Activated CD4-positive, alpha-beta memory T cell treated with anti-CD3 and anti-CD28 coated beads, Interleukin-2, amount 10 ng/mL, durations not matched to agents 7 days and 5 days (primary cell): ENCODE results near the gene MNAT1. TPM values are rescaled to one million over a fixed set of nuclear protein-coding genes. Genes with fewer than 3 reads are reported as not detected.

Source experiments
- CTCF ChIA-PET: fragments of 350-600 bp; sonication (Branson Sonifier 250); formaldehyde crosslinking; loops from one replicate; lab custom pipeline; 2021; ENCODE audit warnings: antibody characterized with exemption, inconsistent platforms; lab: Charles Lee
- POLR2A ChIA-PET: fragments of 350-600 bp; sonication (Branson Sonifier 250); formaldehyde crosslinking; loops from one replicate; lab custom pipeline; 2021; ENCODE audit warnings: antibody characterized with exemption; lab: Charles Lee
- DNase-seq: peaks from one replicate; pipeline ENCODE4 v3.0.0-alpha.2; 2020
- H3K27ac Mint-ChIP-seq: one replicate; pipeline ENCODE4 v1.8.0; 2021; ENCODE audit warnings: mild to moderate bottlenecking, mixed read lengths
- H3K27me3 Mint-ChIP-seq: one replicate; pipeline ENCODE4 v1.8.0; 2021; ENCODE audit warnings: mixed read lengths
- H3K36me3 Mint-ChIP-seq: one replicate; pipeline ENCODE4 v1.8.0; 2021; ENCODE audit warnings: low read depth, mixed read lengths
- H3K4me1 Mint-ChIP-seq: one replicate; pipeline ENCODE4 v1.8.0; 2021; ENCODE audit warnings: mixed read lengths
- H3K4me3 Mint-ChIP-seq: one replicate; pipeline ENCODE4 v1.8.0; 2021; ENCODE audit warnings: mild to moderate bottlenecking, mixed read lengths
- H3K9me3 Mint-ChIP-seq: one replicate; pipeline ENCODE4 v1.8.0; 2021; ENCODE audit warnings: mixed read lengths
- total RNA-seq, 2 experiments: library from RNA; stranded (reverse); gene quantifications; one replicate each; pipeline ENCODE4 v1.2.3, GENCODE V29; 2021

Gene MNAT1
- total RNA-seq, 2 experiments from 2014 or later, result 37.0 to 40.4 TPM

GRCh38 chr14:60971271-60971670 lies 236.7 kb downstream of the MNAT1 start:
- Mint-ChIP-seq H3K4me1 (peaks cover 2% of the 10 kb centered on the region), H3K27me3 (no peaks in the 10 kb centered on the region), H3K36me3 (peaks cover 16% of the 10 kb centered on the region), H3K9me3 (no peaks in the 10 kb centered on the region), H3K27ac (no peak overlapping the region), H3K4me3 (no peak overlapping the region)
- CTCF ChIA-PET, result no interaction called here
- POLR2A ChIA-PET, result interaction anchor here (1.0 kb wide), 1 partner anchor 9 kb away, joined by 4 read pairs; the partner anchor contains the start of genes SLC38A6 and TRMT5
- no peak for DNase-seq

- ChIA-PET CTCF (no interaction called here), POLR2A (interaction anchor here (1.0 kb wide), 1 partner anchor 8 kb away, joined by 4 read pairs; the partner anchor contains the start of genes SLC38A6 and TRMT5)
- no peak overlapping the region for H3K27ac Mint-ChIP-seq
- H3K4me1 Mint-ChIP-seq, result peaks cover 3% of the 10 kb centered on the region
- DNase-seq, result no peak
- H3K27me3 Mint-ChIP-seq, result no peaks in the 10 kb centered on the region
- peaks cover 19% of the 10 kb centered on the region for H3K36me3 Mint-ChIP-seq
- H3K9me3 Mint-ChIP-seq, result no peaks in the 10 kb centered on the region
- no peak overlapping the region for H3K4me3 Mint-ChIP-seq
Observed at GRCh38 chr14:60972295-60972694, 237.7 kb downstream of the MNAT1 start.

- Mint-ChIP-seq H3K27me3 (no peaks in the 10 kb centered on the region), H3K27ac (no peak overlapping the region), H3K9me3 (no peaks in the 10 kb centered on the region), H3K4me3 (no peak overlapping the region), H3K36me3 (peaks cover 23% of the 10 kb centered on the region), H3K4me1 (peaks cover 5% of the 10 kb centered on the region)
- DNase-seq, result no peak
- POLR2A ChIA-PET, result no interaction called here
- CTCF ChIA-PET, result no interaction called here
Observed at GRCh38 chr14:60973070-60973469, 238.5 kb downstream of the MNAT1 start.

GRCh38 chr14:60974090-60974651 lies 239.6 kb downstream of the MNAT1 start:
- ChIA-PET CTCF (no interaction called here), POLR2A (no interaction called here)

GRCh38 chr14:60975551-60975950 lies 241.0 kb downstream of the MNAT1 start:
- Mint-ChIP-seq H3K27ac (no peak overlapping the region), H3K27me3 (no peaks in the 10 kb centered on the region), H3K4me1 (peaks cover 21% of the 10 kb centered on the region), H3K4me3 (no peak overlapping the region), H3K9me3 (no peaks in the 10 kb centered on the region), H3K36me3 (peaks cover 30% of the 10 kb centered on the region)
- ChIA-PET POLR2A (no interaction called here), CTCF (no interaction called here)
- no peak for DNase-seq

More at GRCh38 chr14:60974090-60974651, 239.6 kb downstream of the MNAT1 start:
- Mint-ChIP-seq H3K4me1 (peaks cover 11% of the 10 kb centered on the region), H3K27ac (no peak overlapping the region), H3K4me3 (no peak overlapping the region), H3K9me3 (no peaks in the 10 kb centered on the region), H3K27me3 (no peaks in the 10 kb centered on the region), H3K36me3 (peaks cover 28% of the 10 kb centered on the region)
- no peak for DNase-seq

GRCh38 chr14:60977847-60978246 lies 243.3 kb downstream of the MNAT1 start:
- peaks cover 22% of the 10 kb centered on the region for H3K36me3 Mint-ChIP-seq
- H3K4me3 Mint-ChIP-seq, result no peak overlapping the region
- no peaks in the 10 kb centered on the region for H3K9me3 Mint-ChIP-seq
- H3K27ac Mint-ChIP-seq, result no peak overlapping the region
- POLR2A ChIA-PET, result no interaction called here
- peaks cover 22% of the 10 kb centered on the region for H3K4me1 Mint-ChIP-seq
- no peak for DNase-seq
- CTCF ChIA-PET, result no interaction called here
- H3K27me3 Mint-ChIP-seq, result no peaks in the 10 kb centered on the region

- H3K27ac Mint-ChIP-seq, result no peak within 1 kb of the TSS
- no peaks in the 10 kb centered on the region for H3K27me3 Mint-ChIP-seq
- peaks cover 23% of the 10 kb centered on the region for H3K36me3 Mint-ChIP-seq
- ChIA-PET POLR2A (interaction anchor here (0.7 to 2.2 kb wide), 15 partner anchors 9 to 889 kb away, joined by 3 to 14 read pairs (median 4); partner anchors contain the start of genes MNAT1, PCNX4 and PPM1A), CTCF (interaction anchor here (0.7 to 1.3 kb wide), 3 partner anchors 16 to 324 kb away, joined by 3 read pairs; no protein-coding TSS in a partner anchor)
- H3K4me3 Mint-ChIP-seq, result no peak within 1 kb of the TSS
- peak; percentile 93 for DNase-seq
- H3K4me1 Mint-ChIP-seq, result peaks cover 24% of the 10 kb centered on the region
- H3K9me3 Mint-ChIP-seq, result no peaks in the 10 kb centered on the region
Observed at GRCh38 chr14:60980811-60981632, 246.5 kb downstream of the MNAT1 start, which contains the start of the genes SLC38A6 and TRMT5. Gene SLC38A6, plus strand, starts transcription at chr14:60981245. Its CDS starts 33 bp downstream, at chr14:60981278. Gene TRMT5, minus strand, starts transcription at chr14:60981079. Its CDS starts 106 bp downstream, at chr14:60980973.

- ChIA-PET POLR2A (interaction anchor here (0.7 to 2.2 kb wide), 8 partner anchors 19 to 331 kb away, joined by 3 to 14 read pairs (median 4); partner anchors contain the start of gene MNAT1), CTCF (interaction anchor here (0.8 kb wide), 1 partner anchor 301 kb away, joined by 3 read pairs; no protein-coding TSS in a partner anchor)
- H3K27ac Mint-ChIP-seq, result no peak overlapping the region
- DNase-seq, result no peak
- H3K4me3 Mint-ChIP-seq, result no peak overlapping the region
- no peaks in the 10 kb centered on the region for H3K27me3 Mint-ChIP-seq
- H3K4me1 Mint-ChIP-seq, result peaks cover 22% of the 10 kb centered on the region
- H3K9me3 Mint-ChIP-seq, result no peaks in the 10 kb centered on the region
- H3K36me3 Mint-ChIP-seq, result peaks cover 21% of the 10 kb centered on the region
Observed at GRCh38 chr14:60981633-60982455, 247.3 kb downstream of the MNAT1 start.

GRCh38 chr14:60984196-60984595 lies 249.6 kb downstream of the MNAT1 start:
- Mint-ChIP-seq H3K36me3 (peaks cover 13% of the 10 kb centered on the region), H3K27me3 (no peaks in the 10 kb centered on the region), H3K4me3 (no peak overlapping the region), H3K9me3 (no peaks in the 10 kb centered on the region), H3K4me1 (peaks cover 13% of the 10 kb centered on the region), H3K27ac (no peak overlapping the region)
- ChIA-PET CTCF (no interaction called here), POLR2A (no interaction called here)
- no peak for DNase-seq

- CTCF ChIA-PET, result no interaction called here
- Mint-ChIP-seq H3K27me3 (no peaks in the 10 kb centered on the region), H3K9me3 (no peaks in the 10 kb centered on the region), H3K4me1 (peaks cover 2% of the 10 kb centered on the region), H3K4me3 (no peak overlapping the region), H3K36me3 (peaks cover 15% of the 10 kb centered on the region), H3K27ac (no peak overlapping the region)
- POLR2A ChIA-PET, result no interaction called here
- DNase-seq, result no peak
Observed at GRCh38 chr14:60986500-60986899, 251.9 kb downstream of the MNAT1 start.

- Mint-ChIP-seq H3K27ac (no peak overlapping the region), H3K27me3 (no peaks in the 10 kb centered on the region), H3K9me3 (no peaks in the 10 kb centered on the region), H3K4me3 (no peak overlapping the region), H3K36me3 (peaks cover 16% of the 10 kb centered on the region), H3K4me1 (no peaks in the 10 kb centered on the region)
- ChIA-PET POLR2A (no interaction called here), CTCF (interaction anchor here (1.0 kb wide), 1 partner anchor 364 kb away, joined by 3 read pairs; no protein-coding TSS in a partner anchor)
- no peak for DNase-seq
Observed at GRCh38 chr14:60989599-60989998, 255.0 kb downstream of the MNAT1 start.

GRCh38 chr14:60998617-60999016 lies 264.1 kb downstream of the MNAT1 start:
- no peak for DNase-seq
- CTCF ChIA-PET, result no interaction called here
- no peaks in the 10 kb centered on the region for H3K9me3 Mint-ChIP-seq

More at GRCh38 chr14:60998617-60999016, 264.1 kb downstream of the MNAT1 start:
- Mint-ChIP-seq H3K4me3 (no peak overlapping the region), H3K27ac (no peak overlapping the region), H3K36me3 (peaks cover 5% of the 10 kb centered on the region), H3K4me1 (no peaks in the 10 kb centered on the region), H3K27me3 (no peaks in the 10 kb centered on the region)
- POLR2A ChIA-PET, result no interaction called here
